ENCODE results near the gene PEX13. TPM values are rescaled to one million over a fixed set of nuclear protein-coding genes. Genes with fewer than 3 reads are reported as not detected.
"Not testable (repeated sequence)": the region's sequence is repeated elsewhere in the genome, so short reads cannot be mapped to it uniquely, and the experiment has no call there.

The PEX13 gene
- total RNA-seq, 1 experiment from 2014 or later, result 19.8 TPM

DNA sequence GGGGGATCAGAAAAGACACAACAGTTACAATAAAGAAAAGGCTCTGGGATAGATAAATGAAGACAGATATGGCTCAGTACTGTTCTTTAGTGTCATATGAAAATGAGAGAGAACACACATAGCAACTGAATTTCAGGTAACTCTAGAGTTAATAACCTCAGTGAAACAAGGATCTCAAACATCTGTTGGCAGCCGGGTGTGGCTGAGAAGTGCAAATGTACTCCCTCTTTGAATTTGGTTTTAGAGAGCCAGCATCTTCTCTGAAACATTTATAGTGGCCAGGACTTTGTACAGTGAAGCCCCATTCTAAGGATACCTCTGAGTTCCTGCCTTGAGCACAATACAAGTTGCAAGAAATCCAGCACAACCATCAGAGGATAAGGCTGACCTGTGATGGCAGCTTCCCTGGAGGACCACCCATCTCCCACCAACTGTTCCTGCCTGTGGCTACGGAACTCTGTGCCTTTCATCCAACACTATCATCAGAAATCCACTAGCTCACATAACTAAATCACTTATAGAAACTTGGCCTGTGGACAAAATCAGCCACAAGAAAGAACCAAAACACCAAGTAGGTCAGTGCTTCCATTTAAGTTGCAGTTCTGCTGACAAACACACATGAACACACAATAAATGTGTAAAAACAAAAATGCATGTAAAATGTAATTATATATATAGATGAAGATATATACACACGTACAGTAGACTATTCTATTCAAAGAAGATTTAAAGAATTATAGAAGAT, 37.3 kb upstream of the PEX13 start:
- DNase-seq (ENCODE audit: low read depth, low spot score) (no peak), ATAC-seq (no peak)
- intact Hi-C loops (cut with micrococcal nuclease), result no loop called here
- no peak overlapping the region for H3K4me2 ChIP-seq (ENCODE audit: low read length)
- POLR2A ChIA-PET, result no interaction called here
- no peaks in the 10 kb centered on the region for H3K79me2 ChIP-seq (ENCODE audit: insufficient read depth, low read length)
- H3K9me3 ChIP-seq (ENCODE audit: control insufficient read depth in 1 of 2, insufficient read depth in 1 of 2, low read depth in 1 of 2, low read length in 2 of 2), result no peaks in the 10 kb centered on the region
- no peak overlapping the region for H3K4me3 ChIP-seq (replicated peaks in 1 of 2; ENCODE audit: low read depth in 1 of 2, low read length in 2 of 2)
- H3K9ac ChIP-seq (ENCODE audit: low read length), result no peak overlapping the region
- H4K20me1 ChIP-seq (ENCODE audit: insufficient read depth), result no peaks in the 10 kb centered on the region
- H2AFZ ChIP-seq (ENCODE audit: low read depth, low read length, poor library complexity, severe bottlenecking), result no peak overlapping the region
- no peak for TF ChIP-seq EGR1 (IDR thresholded peaks at IDR 0.05; ENCODE audit: low read depth)
- TF ChIP-seq YY1 (IDR thresholded peaks at IDR 0.05; ENCODE audit: extremely low read depth, insufficient replicate concordance, low read depth, low read length), result no peak
- TF ChIP-seq JUND (IDR thresholded peaks at IDR 0.05), result no peak
- TF ChIP-seq ZNF274 (IDR thresholded peaks at IDR 0.05; ENCODE audit: low read depth, low read length), result no peak
- H3K9me2 ChIP-seq (ENCODE audit: insufficient read depth), result no peaks in the 10 kb centered on the region
- H3K36me3 ChIP-seq (ENCODE audit: control insufficient read depth in 1 of 2, insufficient read depth in 2 of 2, low read length in 2 of 2), result no peaks in the 10 kb centered on the region
- no peak overlapping the region for H3K27ac ChIP-seq (ENCODE audit: low read depth, low read length)
- H3K4me1 ChIP-seq (ENCODE audit: control insufficient read depth in 1 of 2, insufficient read depth in 2 of 2, low read length in 2 of 2), result no peaks in the 10 kb centered on the region
- no TSS peak for BruUV-seq (replicated peaks)
- CTCF ChIA-PET, result no interaction called here
- RAD21 ChIA-PET (ENCODE audit: low non-redundant PET in 1 of 2, low total read pairs in 2 of 2, uncharacterized antibody in 2 of 2, unreplicated experiment in 2 of 2), result no interaction called here
- no peaks in the 10 kb centered on the region for H3K27me3 ChIP-seq (ENCODE audit: insufficient read depth, low read length)

- CTCF ChIA-PET, result interaction anchor here (2.2 kb wide), 1 partner anchor 17 kb away, joined by 6 read pairs; no protein-coding TSS in a partner anchor
- H4K20me1 ChIP-seq (ENCODE audit: insufficient read depth); H3K36me3 ChIP-seq (ENCODE audit: control insufficient read depth in 1 of 2, insufficient read depth in 2 of 2, low read length in 2 of 2); H3K27ac ChIP-seq (ENCODE audit: low read depth, low read length); H3K27me3 ChIP-seq (ENCODE audit: insufficient read depth, low read length); H3K79me2 ChIP-seq (ENCODE audit: insufficient read depth, low read length); H3K9ac ChIP-seq (ENCODE audit: low read length); intact Hi-C loops (cut with micrococcal nuclease); H2AFZ ChIP-seq (ENCODE audit: low read depth, low read length, poor library complexity, severe bottlenecking); RAD21 ChIA-PET (ENCODE audit: low non-redundant PET in 1 of 2, low total read pairs in 2 of 2, uncharacterized antibody in 2 of 2, unreplicated experiment in 2 of 2); H3K4me1 ChIP-seq (ENCODE audit: control insufficient read depth in 1 of 2, insufficient read depth in 2 of 2, low read length in 2 of 2); H3K9me2 ChIP-seq (ENCODE audit: insufficient read depth); ATAC-seq; H3K9me3 ChIP-seq (ENCODE audit: control insufficient read depth in 1 of 2, insufficient read depth in 1 of 2, low read depth in 1 of 2, low read length in 2 of 2); BruUV-seq (replicated peaks); POLR2A ChIA-PET; DNase-seq (ENCODE audit: low read depth, low spot score); H3K4me3 ChIP-seq (replicated peaks in 1 of 2; ENCODE audit: low read depth in 1 of 2, low read length in 2 of 2); H3K4me2 ChIP-seq (ENCODE audit: low read length): not testable (repeated sequence)
Measured at GRCh38 chr2:60982066-60982465, 35.5 kb upstream of the PEX13 start.

Data from HCT116 (cell line).